Psoas muscle (tissue), 8 donors: ENCODE measurements around the gene STK10. TPM values are rescaled to one million over a fixed set of nuclear protein-coding genes. Genes with fewer than 3 reads are reported as not detected.

ENCODE experiments used
- ATAC-seq, 4 donors: fragments of 200-7000 bp; cut with Tn5 transposase; one replicate each; pipeline ENCODE4 v1.9.1; 2020; ENCODE audit warnings: moderate library complexity in 3 of 4, mild to moderate bottlenecking in 2 of 4
- DNase-seq, 2 donors: peaks; one replicate each; pipeline ENCODE4 v3.0.0-alpha.2; 2020
- H3K27ac ChIP-seq: fragments of 200-600 bp; one replicate; pipeline ENCODE4 v1.8.0; 2022
- H3K27me3 ChIP-seq, 3 donors: fragments of 200-600 bp in 1 of 3; one replicate each; pipeline versions ENCODE4 v1.6.1 to v1.8.0; 2013 to 2022; ENCODE audit warnings: low read length in 2 of 3, mild to moderate bottlenecking in 2 of 3, moderate library complexity in 1 of 3; ENCODE audit not compliant: insufficient read depth in 3 of 3
- H3K36me3 ChIP-seq, 2 donors: fragments of 200-600 bp in 1 of 2; one replicate each; pipeline versions ENCODE4 v1.6.1 to v1.8.0; 2013 to 2022; ENCODE audit warnings: low read depth in 1 of 2, mild to moderate bottlenecking in 1 of 2, moderate library complexity in 1 of 2; ENCODE audit not compliant: insufficient read depth in 1 of 2
- H3K4me1 ChIP-seq: fragments of 200-600 bp; one replicate; pipeline ENCODE4 v1.8.0; 2022
- H3K4me3 ChIP-seq: fragments of 200-600 bp; one replicate; pipeline ENCODE4 v1.8.0; 2022; ENCODE audit warnings: mild to moderate bottlenecking
- H3K9me3 ChIP-seq: fragments of 200-600 bp; one replicate; pipeline ENCODE4 v1.8.0; 2022
- WGBS, 3 donors: extraction: QIAGEN DNeasy Blood & Tissue Kit; methylation state at CpG; one replicate each; pipeline versions ENCODE4 v1.1.6 to v1.1.7; 2013; 5-methylcytosine and 5-hydroxymethylcytosine counted together
- intact Hi-C, 2 donors: fragments of 100-400 bp; cut with DNase I; formaldehyde crosslinking; loops; one replicate each; pipeline versions ENCODE4 v1.11.0 to v1.14.2; 2022
- polyA plus RNA-seq, 3 donors: library from polyadenylated mRNA; stranded (reverse); fragments of 200-250 nt; gene quantifications; one replicate each; pipeline ENCODE4 v1.2.3, GENCODE V29; 2013
- total RNA-seq, 4 donors: library from RNA; stranded (reverse); fragmentation: NEBNext Ultra II Directional in 2 of 4; extraction: Animal tissue kit (Norgen Biotek cat#: 25700) in 2 of 4; gene quantifications; one replicate each; pipeline versions ENCODE4 v1.2.1 to v1.2.4, GENCODE V29; 2021 to 2023
- TF ChIP-seq, protein P1 (sequence below): fragments of 200-600 bp; IDR thresholded peaks from one replicate; pipeline ENCODE4 v1.8.0; 2022; ENCODE audit warnings: antibody characterized with exemption
- donor health status: healthy with polysubstance abuse.
- donor health status: DM: no; HTN: no; CAD: no; lungs with moderate emphysema.
- donor health status: Bipolar disorder and iron deficiency.
- donor health status: healthy.
- donor health status: DM: yes; HTN: yes; CAD: no.
- donor health status: DM: no; HTN: no; CAD: no.
- donor health status: DM: no; HTN: no; CAD: no.
- donor health status: DM: yes; HTN: yes; CAD: no.

Gene STK10
- total and polyA plus RNA-seq, 7 donors = 1.9 to 8.6 (median 6.2) TPM

DNA sequence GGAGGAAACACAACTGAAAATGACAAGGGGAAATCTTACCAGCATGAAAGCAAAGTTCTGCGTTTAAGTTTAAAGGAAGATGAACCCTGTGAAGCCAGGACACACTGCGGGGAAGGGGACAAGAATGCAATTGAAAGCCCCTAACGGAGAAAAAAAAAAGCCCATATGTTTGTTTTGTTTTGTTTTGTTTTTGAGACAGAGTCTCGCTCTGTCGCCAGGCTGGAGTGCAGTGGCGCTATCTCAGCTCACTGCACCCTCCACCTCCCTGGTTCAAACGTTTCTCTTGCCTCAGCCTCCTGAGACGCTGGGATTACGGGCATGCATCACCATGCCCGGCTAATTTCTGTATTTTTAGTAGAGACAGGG lies 2.9 kb downstream of the STK10 start:
- ATAC-seq = no peak
- Histone ChIP-seq H3K9me3 (no peaks in the 10 kb centered on the region), H3K36me3 (no peaks in the 10 kb centered on the region), H3K27me3 (no peaks in the 10 kb centered on the region), H3K4me3 (peak overlapping the region; percentile 94), H3K27ac (peak overlapping the region; percentile 36), H3K4me1 (peaks cover 13% of the 10 kb centered on the region)
- DNase-seq = no peak
- intact Hi-C loops = loop anchor here in 1 of 2 donors (5.0 kb wide), 1 partner anchor 273 kb away; no protein-coding TSS in a partner anchor
- WGBS, 3 donors = 74 to 85% (median 79%) methylated on average over 10 of the region's 10 CpGs
- TF ChIP-seq, protein P1, sequence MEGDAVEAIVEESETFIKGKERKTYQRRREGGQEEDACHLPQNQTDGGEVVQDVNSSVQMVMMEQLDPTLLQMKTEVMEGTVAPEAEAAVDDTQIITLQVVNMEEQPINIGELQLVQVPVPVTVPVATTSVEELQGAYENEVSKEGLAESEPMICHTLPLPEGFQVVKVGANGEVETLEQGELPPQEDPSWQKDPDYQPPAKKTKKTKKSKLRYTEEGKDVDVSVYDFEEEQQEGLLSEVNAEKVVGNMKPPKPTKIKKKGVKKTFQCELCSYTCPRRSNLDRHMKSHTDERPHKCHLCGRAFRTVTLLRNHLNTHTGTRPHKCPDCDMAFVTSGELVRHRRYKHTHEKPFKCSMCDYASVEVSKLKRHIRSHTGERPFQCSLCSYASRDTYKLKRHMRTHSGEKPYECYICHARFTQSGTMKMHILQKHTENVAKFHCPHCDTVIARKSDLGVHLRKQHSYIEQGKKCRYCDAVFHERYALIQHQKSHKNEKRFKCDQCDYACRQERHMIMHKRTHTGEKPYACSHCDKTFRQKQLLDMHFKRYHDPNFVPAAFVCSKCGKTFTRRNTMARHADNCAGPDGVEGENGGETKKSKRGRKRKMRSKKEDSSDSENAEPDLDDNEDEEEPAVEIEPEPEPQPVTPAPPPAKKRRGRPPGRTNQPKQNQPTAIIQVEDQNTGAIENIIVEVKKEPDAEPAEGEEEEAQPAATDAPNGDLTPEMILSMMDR = no peak

DNA sequence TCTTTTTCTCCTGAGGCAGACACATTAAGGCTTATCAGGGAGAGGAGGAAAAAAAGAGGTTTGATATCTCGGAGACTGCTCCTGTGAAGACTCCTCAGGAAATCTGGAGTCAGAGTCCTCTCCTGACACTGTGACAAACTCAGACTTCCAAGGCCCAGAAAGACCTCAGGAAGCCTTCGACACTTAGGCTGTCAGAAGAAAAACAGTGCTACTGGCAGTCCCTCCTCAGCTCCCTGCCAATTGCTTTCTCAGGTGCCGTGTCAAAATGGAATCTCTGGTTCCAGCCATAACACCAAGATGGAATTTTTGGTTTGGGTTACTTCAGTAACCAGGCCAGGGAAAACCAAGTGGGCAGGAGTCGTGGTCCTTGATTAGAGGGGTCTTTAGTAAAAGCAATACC lies 4.1 kb downstream of the STK10 start:
- 42 to 56% (median 45%) methylated on average over 4 of the region's 4 CpGs for WGBS, 3 donors
- no peak overlapping the region for H3K27ac ChIP-seq
- TF ChIP-seq, protein P1 = no peak
- H3K36me3 ChIP-seq = no peaks in the 10 kb centered on the region
- ATAC-seq = no peak
- DNase-seq = no peak
- H3K4me1 ChIP-seq = peaks cover 13% of the 10 kb centered on the region
- no peaks in the 10 kb centered on the region for H3K27me3 ChIP-seq
- H3K9me3 ChIP-seq = no peaks in the 10 kb centered on the region
- no peak overlapping the region for H3K4me3 ChIP-seq
- intact Hi-C loops = no loop called here

DNA sequence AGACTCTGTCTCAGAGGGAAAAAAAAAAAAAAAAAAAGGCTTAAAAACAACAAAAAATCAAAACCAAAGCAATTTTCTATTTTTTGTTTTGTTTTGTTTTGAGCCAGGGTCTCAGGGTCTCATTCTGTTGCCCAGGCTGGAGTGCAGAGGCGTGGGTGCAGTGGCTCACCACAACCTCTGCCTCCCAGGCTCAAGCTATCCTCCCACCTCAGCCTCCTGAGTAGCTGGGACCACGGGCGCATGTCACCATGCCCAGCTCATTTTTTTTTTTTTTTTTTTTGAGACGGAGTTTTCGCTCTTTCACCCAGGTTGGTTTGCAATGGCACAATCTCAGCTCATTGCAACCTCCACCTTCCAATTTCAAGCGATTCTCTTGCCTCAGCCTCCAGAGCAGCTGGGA lies 5.7 kb downstream of the STK10 start:
- WGBS, 3 donors = 93 to 98% (median 96%) methylated on average over 6 of the region's 6 CpGs
- intact Hi-C loops = no loop called here
- no peak for ATAC-seq
- Histone ChIP-seq H3K4me1 (peaks cover 13% of the 10 kb centered on the region), H3K4me3 (no peak overlapping the region), H3K27me3 (no peaks in the 10 kb centered on the region), H3K27ac (no peak overlapping the region), H3K36me3 (no peaks in the 10 kb centered on the region), H3K9me3 (no peaks in the 10 kb centered on the region)
- TF ChIP-seq, protein P1 = no peak
- DNase-seq = no peak

DNA sequence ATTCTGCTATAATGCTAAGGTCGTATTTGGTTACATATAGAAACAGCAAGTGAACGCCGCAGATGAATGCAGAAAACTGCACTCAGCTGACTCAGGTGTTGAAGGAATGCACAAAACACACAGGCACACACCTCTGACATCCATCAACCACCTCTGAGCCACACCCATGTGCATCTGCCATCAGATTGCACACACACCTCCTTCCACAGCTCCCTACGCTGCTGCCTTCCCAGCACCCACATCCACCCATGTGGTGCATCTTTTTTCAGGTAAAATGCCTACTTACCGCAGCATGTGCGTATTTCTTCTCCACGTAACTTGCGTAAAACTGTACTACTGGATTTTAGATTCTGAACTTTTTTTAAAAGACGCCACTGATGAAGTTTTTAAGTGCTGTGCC lies 7.1 kb downstream of the STK10 start:
- intact Hi-C loops = no loop called here
- TF ChIP-seq, protein P1 = no peak

More for the DNA sequence above, 7.1 kb downstream of the STK10 start:
- ATAC-seq = no peak
- no peak for DNase-seq
- Histone ChIP-seq H3K27me3 (no peaks in the 10 kb centered on the region), H3K27ac (no peak overlapping the region), H3K9me3 (no peaks in the 10 kb centered on the region), H3K4me1 (peaks cover 6% of the 10 kb centered on the region), H3K4me3 (no peak overlapping the region), H3K36me3 (no peaks in the 10 kb centered on the region)
- 88 to 97% (median 95%) methylated on average over 9 of the region's 9 CpGs for WGBS, 3 donors
